Endothelial cell of umbilical vein (primary cell): ENCODE results near the gene SMAD1. TPM values are rescaled to one million over a fixed set of nuclear protein-coding genes. Genes with fewer than 3 reads are reported as not detected.

Experiments used
- BruUV-seq: library from RNA; stranded (reverse); fragments of 400-500 nt; replicated peaks from 2 replicates; lab custom pipeline; 2021; lab: Mats Ljungman, UMichigan
- CTCF ChIA-PET: fragments of 300-600, 350-600 bp; sonication (Branson Sonifier 250); formaldehyde crosslinking; loops from one replicate; lab custom pipeline; 2021; ENCODE audit warnings: antibody characterized with exemption, inconsistent platforms; lab: Charles Lee
- POLR2A ChIA-PET: fragments of 300-600, 350-600 bp; sonication (Branson Sonifier 250); formaldehyde crosslinking; loops from one replicate; lab custom pipeline; 2021; ENCODE audit warnings: antibody characterized with exemption, inconsistent platforms; lab: Charles Lee
- DNase-seq: peaks from one replicate; pipeline ENCODE4 v3.0.0-alpha.2; 2011; ENCODE audit warnings: low read depth, low spot score
- FAIRE-seq: peaks from 2 replicates; lab custom pipeline; 2011; peaks lifted over from hg19 to GRCh38; lab: Jason Lieb, UNC
- H2AFZ ChIP-seq: 2 replicates; pipeline ENCODE4 v1.6.0; 2012; ENCODE audit warnings: low read depth, low read length, control low read depth, inconsistent platforms
- H3K27ac ChIP-seq: 2 replicates; pipeline ENCODE4 v1.5.1; 2011; ENCODE audit warnings: low read depth, mild to moderate bottlenecking, control low read depth, low read length, moderate library complexity; ENCODE audit not compliant: insufficient read depth
- H3K27me3 ChIP-seq, 2 experiments: 2 replicates each; pipeline versions ENCODE4 v1.6.0 to v1.6.1; 2011; ENCODE audit warnings: low read length in 2 of 2, mixed read lengths in 1 of 2; ENCODE audit not compliant: control insufficient read depth in 2 of 2, insufficient read depth in 2 of 2
- H3K36me3 ChIP-seq, 2 experiments: 2 replicates in 1 of 2; 3 replicates in 1 of 2; pipeline ENCODE4 v1.5.1; 2011; ENCODE audit warnings: low read length in 2 of 2, mild to moderate bottlenecking in 1 of 2, moderate library complexity in 1 of 2; ENCODE audit not compliant: control insufficient read depth in 2 of 2, insufficient read depth in 2 of 2; ENCODE audit errors: extremely low read depth in 1 of 2
- H3K4me1 ChIP-seq: 3 replicates; pipeline ENCODE4 v1.5.1; 2011; ENCODE audit warnings: mild to moderate bottlenecking, low read length; ENCODE audit not compliant: control insufficient read depth, insufficient read depth; ENCODE audit errors: extremely low read depth
- H3K4me2 ChIP-seq: 2 replicates; pipeline ENCODE4 v1.6.1; 2011; ENCODE audit warnings: low read length, control low read depth, mixed read lengths; ENCODE audit not compliant: insufficient read depth
- H3K4me3 ChIP-seq, 3 experiments: fragments of 200-600 bp in 1 of 3; sonication (generic), shearing (Covaris generic) in 1 of 3; replicated peaks in 1 of 3; 2 replicates each; pipeline ENCODE4 v1.5.1; 2011 to 2016; ENCODE audit warnings: control low read depth in 3 of 3, low read length in 3 of 3, mild to moderate bottlenecking in 2 of 3, inconsistent platforms in 1 of 3, low read depth in 1 of 3, moderate library complexity in 1 of 3; ENCODE audit not compliant: insufficient read depth in 1 of 3
- H3K79me2 ChIP-seq: 2 replicates; pipeline ENCODE4 v1.6.0; 2012; ENCODE audit warnings: low read length, inconsistent platforms; ENCODE audit not compliant: control insufficient read depth, insufficient read depth
- H3K9ac ChIP-seq: replicated peaks from 2 replicates; pipeline ENCODE3; 2011; ENCODE audit warnings: low read length, control low read depth; ENCODE audit not compliant: insufficient read depth; ENCODE audit errors: extremely low read depth
- H3K9me1 ChIP-seq: replicated peaks from 3 replicates; pipeline ENCODE4 v1.6.0; 2011; ENCODE audit warnings: mild to moderate bottlenecking, low read length; ENCODE audit not compliant: control insufficient read depth, insufficient read depth; ENCODE audit errors: extremely low read depth
- H3K9me3 ChIP-seq: replicated peaks from 2 replicates; pipeline ENCODE4 v1.5.1; 2012; ENCODE audit warnings: low read length, inconsistent platforms; ENCODE audit not compliant: control insufficient read depth, insufficient read depth
- H4K20me1 ChIP-seq: replicated peaks from 2 replicates; pipeline ENCODE3; 2011; ENCODE audit warnings: mild to moderate bottlenecking, low read length; ENCODE audit not compliant: control insufficient read depth, insufficient read depth; ENCODE audit errors: extremely low read depth
- CTCF ChIP-seq, 2 donors: IDR thresholded peaks; 1 replicate in 1 of 2; 2 replicates in 1 of 2; pipeline ENCODE4 v1.5.1; 2011; ENCODE audit warnings: low read length in 2 of 2, mild to moderate bottlenecking in 2 of 2, moderate library complexity in 2 of 2, control low read depth in 1 of 2, inconsistent platforms in 1 of 2, low read depth in 1 of 2; ENCODE audit not compliant: insufficient read depth in 1 of 2; ENCODE audit errors: extremely low read depth in 1 of 2
- EZH2 ChIP-seq: IDR thresholded peaks from 2 replicates; pipeline ENCODE4 v1.6.1; 2012; ENCODE audit warnings: borderline replicate concordance, low read depth, mild to moderate bottlenecking, moderate library complexity, low read length, inconsistent platforms; ENCODE audit not compliant: severe bottlenecking
- FOS ChIP-seq: IDR thresholded peaks from 2 replicates; pipeline ENCODE4 v1.6.1; 2011; ENCODE audit warnings: mild to moderate bottlenecking, low read length, moderate library complexity, borderline replicate concordance; ENCODE audit not compliant: insufficient read depth
- GATA2 ChIP-seq: IDR thresholded peaks from 2 replicates; pipeline ENCODE4 v1.7.0; 2011; ENCODE audit warnings: low read depth, mild to moderate bottlenecking, moderate library complexity, mixed read lengths, low read length; ENCODE audit not compliant: insufficient read length, insufficient read depth
- JUN ChIP-seq: IDR thresholded peaks from 2 replicates; pipeline ENCODE4 v1.6.1; 2011; ENCODE audit warnings: borderline replicate concordance, low read depth; ENCODE audit not compliant: insufficient read length, insufficient read depth
- MAX ChIP-seq: IDR thresholded peaks from 2 replicates; pipeline ENCODE4 v1.6.1; 2011; ENCODE audit not compliant: insufficient read depth, insufficient read length
- MYC ChIP-seq: IDR thresholded peaks from one replicate; pipeline ENCODE4 v1.6.1; 2011; ENCODE audit warnings: mild to moderate bottlenecking, low read depth, low read length
- POLR2A ChIP-seq: IDR thresholded peaks from 2 replicates; pipeline ENCODE4 v1.6.1; 2012; ENCODE audit warnings: low read depth, mild to moderate bottlenecking, control low read depth, low read length
- POLR2AphosphoS5 ChIP-seq: IDR thresholded peaks from 2 replicates; pipeline ENCODE4 v1.6.1; 2012; ENCODE audit warnings: low read depth, mild to moderate bottlenecking, control low read depth, low read length, moderate library complexity; ENCODE audit not compliant: insufficient read depth
- dilution Hi-C: fragments of 300-500 bp; cut with MboI; formaldehyde crosslinking; loops from one replicate; pipeline ENCODE4 v1.15.0; 2019; ENCODE audit warnings: low sequenced_read_pairs; ENCODE audit not compliant: extremely low pct_ligation_motif_present
- intact Hi-C: fragments of 100-400 bp; cut with micrococcal nuclease; formaldehyde crosslinking; loops from one replicate; pipeline ENCODE4 v1.10.0; 2022
- polyA plus RNA-seq, 4 experiments: library from polyadenylated mRNA; depleted of rRNA in 3 of 4; stranded (reverse) in 3 of 4; unstranded in 1 of 4; fragments of >200 nt; gene quantifications; 2 replicates each; pipeline versions ENCODE4 v1.2.1 to v1.2.3, GENCODE V29; 2011 to 2012; ENCODE audit warnings: missing spikeins in 1 of 4
- total RNA-seq: library from RNA; stranded (reverse); gene quantifications from 2 replicates; pipeline ENCODE4 v1.2.3, GENCODE V29; 2021

Gene SMAD1
- total and polyA plus RNA-seq, 2 donors (not counting 3 experiments of a cell fraction or from before 2014, with no cell fraction given): 101 to 116 TPM

DNA sequence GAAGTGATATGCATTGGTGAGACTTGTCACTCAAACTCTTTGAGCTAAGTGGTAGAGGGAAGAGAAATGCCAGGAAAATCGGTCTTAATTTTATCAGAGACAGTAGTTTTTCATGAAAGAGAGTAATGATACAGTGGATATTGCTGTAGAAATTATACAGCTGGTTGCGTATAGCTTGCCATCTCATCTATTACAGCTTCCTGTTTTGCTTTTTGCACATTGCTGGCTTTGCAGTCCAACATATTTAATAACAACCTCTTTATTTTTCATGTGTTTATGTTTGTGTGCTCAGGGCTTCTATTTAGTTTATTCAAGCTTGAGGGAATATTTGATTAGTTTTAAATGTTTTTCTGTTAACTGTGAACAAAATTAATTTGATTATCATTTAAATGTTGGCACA is 11.5 kb downstream of the SMAD1 start:
- Histone ChIP-seq H3K27me3 (no peaks in the 10 kb centered on the region), H3K27ac (no peak overlapping the region), H3K4me1 (peaks cover 32% of the 10 kb centered on the region), H3K9ac (no peak overlapping the region), H3K36me3 (peaks cover 0 to 2% of the 10 kb centered on the region in 2 experiments), H3K79me2 (peaks cover 87% of the 10 kb centered on the region), H3K4me2 (no peak overlapping the region), H2AFZ (no peak overlapping the region), H3K9me3 (no peaks in the 10 kb centered on the region), H3K9me1 (no peaks in the 10 kb centered on the region), H3K4me3 (no peak overlapping the region), H4K20me1 (peaks cover 2% of the 10 kb centered on the region)
- intact Hi-C loops (no loop called here), dilution Hi-C loops (no loop called here)
- peak; percentile 30 for DNase-seq
- TF ChIP-seq CTCF (IDR thresholded peaks at IDR 0.05; ENCODE audit: extremely low read depth in 1 of 2, insufficient read depth in 1 of 2, low read depth in 1 of 2, low read length in 2 of 2): no peak
- TF ChIP-seq JUN: no peak
- BruUV-seq: no TSS peak
- FAIRE-seq: no peak
- CTCF ChIA-PET: interaction anchor here (1.2 to 1.9 kb wide), 3 partner anchors 9 to 116 kb away, joined by 5 to 6 read pairs (median 5); no protein-coding TSS in a partner anchor
- POLR2A ChIA-PET: interaction anchor here (0.7 to 1.5 kb wide), 2 partner anchors 9 to 18 kb away, joined by 3 to 4 read pairs; no protein-coding TSS in a partner anchor

DNA sequence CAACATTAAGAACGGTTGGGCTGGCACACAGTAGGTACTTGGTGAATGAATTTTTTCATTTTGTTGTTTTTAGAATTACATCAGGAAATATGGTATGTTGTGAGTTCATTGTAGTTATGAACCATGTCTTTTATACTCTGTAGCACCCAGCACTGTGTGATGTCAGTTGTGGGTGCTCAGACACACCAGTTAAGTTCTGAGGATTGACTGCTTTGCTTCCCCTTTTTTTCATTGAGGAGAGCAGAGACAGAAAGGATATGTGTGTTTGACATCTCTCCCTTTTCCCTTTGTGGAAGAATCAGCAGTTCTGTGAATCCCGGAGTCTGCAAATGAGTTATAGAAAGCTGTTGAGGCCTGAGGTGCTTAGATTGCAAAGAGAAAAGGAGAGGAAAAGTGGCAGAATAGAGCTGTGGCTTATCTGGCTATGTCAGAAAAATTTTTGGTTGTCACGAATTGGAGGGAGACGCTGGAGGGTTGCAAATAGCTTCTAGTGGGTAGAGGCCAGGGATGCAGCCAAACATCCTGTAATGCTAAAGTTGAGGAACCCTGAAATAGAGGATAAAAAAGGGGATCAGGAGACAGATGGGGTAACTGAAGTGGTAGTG is 13.1 kb downstream of the SMAD1 start:
- H3K9ac ChIP-seq: no peak overlapping the region

More for the DNA sequence above, 13.1 kb downstream of the SMAD1 start:
- CTCF ChIA-PET: interaction anchor here (0.7 to 1.9 kb wide), 6 partner anchors 9 to 261 kb away, joined by 3 to 7 read pairs (median 3); no protein-coding TSS in a partner anchor
- dilution Hi-C loops (no loop called here), intact Hi-C loops (no loop called here)
- Histone ChIP-seq H3K36me3 (peaks cover 0 to 2% of the 10 kb centered on the region in 2 experiments), H3K4me3 (no peak overlapping the region), H3K9me1 (no peaks in the 10 kb centered on the region), H3K4me2 (no peak overlapping the region), H3K9me3 (no peaks in the 10 kb centered on the region), H3K79me2 (peaks cover 85% of the 10 kb centered on the region), H3K4me1 (peaks cover 32% of the 10 kb centered on the region), H2AFZ (no peak overlapping the region), H4K20me1 (peaks cover 2% of the 10 kb centered on the region), H3K27ac (no peak overlapping the region), H3K27me3 (no peaks in the 10 kb centered on the region)
- DNase-seq: no peak
- TF ChIP-seq POLR2AphosphoS5 (no peak), EZH2 (no peak), POLR2A (no peak), CTCF (IDR thresholded peaks at IDR 0.05; ENCODE audit: extremely low read depth in 1 of 2, insufficient read depth in 1 of 2, low read depth in 1 of 2, low read length in 2 of 2) (no peak), MYC (no peak), JUN (no peak), FOS (no peak), GATA2 (no peak), MAX (no peak)
- POLR2A ChIA-PET: interaction anchor here (1.9 kb wide), 1 partner anchor 10 kb away, joined by 6 read pairs; no protein-coding TSS in a partner anchor
- BruUV-seq: no TSS peak
- no peak for FAIRE-seq
